ENCODE results near the gene ZFYVE21.

The ZFYVE21 gene

GRCh38 chr14:103730490-103731035 lies 15.0 kb downstream of the ZFYVE21 start:
- H3K4me3 ChIP-seq (ENCODE audit: low read depth, low read length) = no peak overlapping the region
- no peak for TF ChIP-seq CTCF (IDR thresholded peaks at IDR 0.05; ENCODE audit: insufficient read depth, low read depth, low read length, missing control alignments)
- no peak for DNase-seq (ENCODE audit: low read depth)

GRCh38 chr14:103731481-103731880 lies 15.9 kb downstream of the ZFYVE21 start:
- no peak for TF ChIP-seq CTCF (IDR thresholded peaks at IDR 0.05; ENCODE audit: insufficient read depth, low read depth, low read length, missing control alignments)
- no peak overlapping the region for H3K4me3 ChIP-seq (ENCODE audit: low read depth, low read length)

GRCh38 chr14:103731916-103732867 lies 16.6 kb downstream of the ZFYVE21 start:
- no peak for DNase-seq (ENCODE audit: low read depth)
- no peak overlapping the region for H3K4me3 ChIP-seq (ENCODE audit: low read depth, low read length)
- no peak for TF ChIP-seq CTCF (IDR thresholded peaks at IDR 0.05; ENCODE audit: insufficient read depth, low read depth, low read length, missing control alignments)

More at GRCh38 chr14:103731481-103731880, 15.9 kb downstream of the ZFYVE21 start:
- DNase-seq (ENCODE audit: low read depth) = no peak

- TF ChIP-seq CTCF (IDR thresholded peaks at IDR 0.05; ENCODE audit: insufficient read depth, low read depth, low read length, missing control alignments) = no peak
- no peak overlapping the region for H3K4me3 ChIP-seq (ENCODE audit: low read depth, low read length)
- DNase-seq (ENCODE audit: low read depth) = no peak
Observed at GRCh38 chr14:103732868-103733620, 17.4 kb downstream of the ZFYVE21 start.

GRCh38 chr14:103733651-103734050 lies 18.0 kb downstream of the ZFYVE21 start:
- no peak overlapping the region for H3K4me3 ChIP-seq (ENCODE audit: low read depth, low read length)
- no peak for TF ChIP-seq CTCF (IDR thresholded peaks at IDR 0.05; ENCODE audit: insufficient read depth, low read depth, low read length, missing control alignments)
- DNase-seq (ENCODE audit: low read depth) = no peak

- no peak for TF ChIP-seq CTCF (IDR thresholded peaks at IDR 0.05; ENCODE audit: insufficient read depth, low read depth, low read length, missing control alignments)
- no peak overlapping the region for H3K4me3 ChIP-seq (ENCODE audit: low read depth, low read length)
- DNase-seq (ENCODE audit: low read depth) = no peak
Observed at GRCh38 chr14:103734081-103734888, 18.7 kb downstream of the ZFYVE21 start.
